SW 1271 (cell line): ENCODE results near the gene FUT1.

ENCODE experiments used
- DNase-seq, 2 experiments: peaks; one replicate each; lab custom pipeline; 2025; lab: John Stamatoyannopoulos, UW

Gene FUT1

GRCh38 chr19:48741129-48741999 lies 11.1 kb downstream of the FUT1 start:
- no peak for DNase-seq

- DNase-seq, result no peak
These were observed 12.1 kb downstream of the FUT1 start, which contains the start of gene RASIP1 for GRCh38 chr19:48740164-48740972. Gene RASIP1 (minus strand): TSS chr19:48740610. CDS start chr19:48740282, 328 bp downstream.

GRCh38 chr19:48739404-48740163 lies 12.9 kb downstream of the FUT1 start:
- DNase-seq, result no peak

GRCh38 chr19:48738557-48739403 lies 13.7 kb downstream of the FUT1 start:
- DNase-seq, result peak; percentile 45 to 72

- DNase-seq, result no peak
These were observed 15.0 kb downstream of the FUT1 start for GRCh38 chr19:48737360-48737998.

GRCh38 chr19:48735031-48735615 lies 17.3 kb downstream of the FUT1 start:
- peak; percentile 24 to 53 for DNase-seq

- DNase-seq, result no peak
These were observed 17.8 kb downstream of the FUT1 start for GRCh38 chr19:48734625-48735024.

- no peak for DNase-seq
These were observed 21.0 kb downstream of the FUT1 start for GRCh38 chr19:48731452-48731851.

GRCh38 chr19:48728911-48729664 lies 23.4 kb downstream of the FUT1 start:
- DNase-seq, result no peak

- peak in 1 of 2 experiments; percentile 5 for DNase-seq
These were observed 25.9 kb downstream of the FUT1 start for GRCh38 chr19:48726556-48726955.

- DNase-seq, result peak; percentile 51 to 91
These were observed 27.4 kb downstream of the FUT1 start for GRCh38 chr19:48724796-48725753.

- no peak for DNase-seq
These were observed 30.2 kb downstream of the FUT1 start for GRCh38 chr19:48722196-48722708.

- DNase-seq, result peak; percentile 90 to 94
These were observed 31.7 kb downstream of the FUT1 start for GRCh38 chr19:48720613-48721296.

GRCh38 chr19:48720251-48720612 lies 32.2 kb downstream of the FUT1 start:
- no peak for DNase-seq

- DNase-seq, result no peak
These were observed 32.9 kb downstream of the FUT1 start, which contains the start of gene MAMSTR for GRCh38 chr19:48719263-48720171. Gene MAMSTR (minus strand): TSS chr19:48719725. CDS start chr19:48719031, 694 bp downstream.

GRCh38 chr19:48718711-48719231 lies 33.7 kb downstream of the FUT1 start:
- no peak for DNase-seq
